Body of pancreas (tissue), 4 donors: ENCODE measurements around the gene DYRK2.

Source experiments
- POLR2A ChIP-seq, 3 donors: fragments of 450-650 bp; IDR thresholded peaks; one replicate each; pipeline ENCODE4 v1.6.1; 2016; ENCODE audit warnings: antibody characterized with exemption in 3 of 3, mild to moderate bottlenecking in 2 of 3
- TF ChIP-seq, protein P1 (sequence below), 7 experiments: fragments of 450-650 bp in 4 of 7; fragments of 200-600 bp in 3 of 7; sonication (generic) in 3 of 7; IDR thresholded peaks; one replicate each; pipeline ENCODE4 v1.5.1; 2016 to 2019; ENCODE audit warnings: antibody characterized with exemption in 7 of 7

DNA sequence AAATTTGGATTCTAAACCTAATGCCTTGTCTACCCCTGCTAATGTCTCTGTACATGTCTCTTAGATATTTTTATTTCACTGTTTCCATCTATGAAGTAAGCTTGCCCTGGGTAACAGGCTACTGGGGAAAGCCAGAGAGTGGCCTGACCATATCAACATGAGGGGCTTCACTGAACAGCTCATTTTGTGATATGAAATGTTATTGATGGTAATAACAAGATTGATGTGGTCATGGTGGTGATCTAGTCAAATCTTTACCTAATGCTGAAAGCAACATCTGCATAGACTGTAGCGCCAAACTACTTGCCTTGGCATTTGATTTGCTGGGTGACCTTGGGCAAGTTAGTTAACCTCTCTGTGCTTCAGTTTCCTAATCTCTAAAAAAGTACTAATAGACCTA lies 9.9 kb upstream of the DYRK2 start:
- TF ChIP-seq, protein P1, sequence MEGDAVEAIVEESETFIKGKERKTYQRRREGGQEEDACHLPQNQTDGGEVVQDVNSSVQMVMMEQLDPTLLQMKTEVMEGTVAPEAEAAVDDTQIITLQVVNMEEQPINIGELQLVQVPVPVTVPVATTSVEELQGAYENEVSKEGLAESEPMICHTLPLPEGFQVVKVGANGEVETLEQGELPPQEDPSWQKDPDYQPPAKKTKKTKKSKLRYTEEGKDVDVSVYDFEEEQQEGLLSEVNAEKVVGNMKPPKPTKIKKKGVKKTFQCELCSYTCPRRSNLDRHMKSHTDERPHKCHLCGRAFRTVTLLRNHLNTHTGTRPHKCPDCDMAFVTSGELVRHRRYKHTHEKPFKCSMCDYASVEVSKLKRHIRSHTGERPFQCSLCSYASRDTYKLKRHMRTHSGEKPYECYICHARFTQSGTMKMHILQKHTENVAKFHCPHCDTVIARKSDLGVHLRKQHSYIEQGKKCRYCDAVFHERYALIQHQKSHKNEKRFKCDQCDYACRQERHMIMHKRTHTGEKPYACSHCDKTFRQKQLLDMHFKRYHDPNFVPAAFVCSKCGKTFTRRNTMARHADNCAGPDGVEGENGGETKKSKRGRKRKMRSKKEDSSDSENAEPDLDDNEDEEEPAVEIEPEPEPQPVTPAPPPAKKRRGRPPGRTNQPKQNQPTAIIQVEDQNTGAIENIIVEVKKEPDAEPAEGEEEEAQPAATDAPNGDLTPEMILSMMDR (IDR thresholded peaks at IDR 0.05) = no peak
- TF ChIP-seq POLR2A (IDR thresholded peaks at IDR 0.05) = no peak
